ENCODE results near the gene CHM. TPM values are rescaled to one million over a fixed set of nuclear protein-coding genes. Genes with fewer than 3 reads are reported as not detected.
"Not testable (repeated sequence)": the region's sequence is repeated elsewhere in the genome, so short reads cannot be mapped to it uniquely, and the experiment has no call there.

Gene CHM
- total and polyA plus RNA-seq, 2 experiments from 2014 or later = 19.0 to 19.1 TPM

GRCh38 chrX:86016139-86016538 is 31.2 kb downstream of the CHM start (continued):
- TF ChIP-seq ZNF462 (CRISPR knock-in tag; IDR thresholded peaks at IDR 0.05) = no peak

- Mint-ChIP-seq H3K36me3 (ENCODE audit: low read depth) (peaks cover 18% of the 10 kb centered on the region; the same call in 2 of the 3 replicates), H3K27ac (peak overlapping the region; percentile 60; the same call in 1 of the 2 replicates), H3K4me1 (peaks cover 34% of the 10 kb centered on the region)
- not testable (repeated sequence) for H3K9me3 Mint-ChIP-seq; ATAC-seq; H3K4me3 ChIP-seq; H3F3A ChIP-seq (replicated peaks; ENCODE audit: low read depth); H3K36me3 ChIP-seq (ENCODE audit: insufficient read depth); H4K20me1 ChIP-seq (replicated peaks; ENCODE audit: insufficient read depth); H3K27me3 Mint-ChIP-seq (ENCODE audit: insufficient read depth, low read depth, poor library complexity); H3K27me3 ChIP-seq (ENCODE audit: insufficient read depth); H3K9me2 ChIP-seq (ENCODE audit: insufficient read depth); H3K4me3 Mint-ChIP-seq; H2AFZ ChIP-seq; DNase-seq (ENCODE audit: low spot score)
- peak overlapping the region; percentile 49 for H3K4me2 ChIP-seq
- peaks cover 39% of the 10 kb centered on the region for H3K79me2 ChIP-seq (replicated peaks; ENCODE audit: insufficient read depth)
- H3K4me1 ChIP-seq (ENCODE audit: insufficient read depth) = peaks cover 29% of the 10 kb centered on the region
- H3K27ac ChIP-seq (ENCODE audit: low read depth) = peak overlapping the region; percentile 83
Observed at GRCh38 chrX:86014959-86015358, 32.4 kb downstream of the CHM start.

GRCh38 chrX:86014421-86014820 is 32.9 kb downstream of the CHM start:
- Histone ChIP-seq H3K79me2 (replicated peaks; ENCODE audit: insufficient read depth) (peaks cover 41% of the 10 kb centered on the region), H3K27ac (ENCODE audit: low read depth) (peak overlapping the region; percentile 83), H2AFZ (no peak overlapping the region), H3F3A (replicated peaks; ENCODE audit: low read depth) (no peaks in the 10 kb centered on the region), H3K4me2 (peak overlapping the region; percentile 49), H3K27me3 (ENCODE audit: insufficient read depth) (no peaks in the 10 kb centered on the region), H3K9me2 (ENCODE audit: insufficient read depth) (no peaks in the 10 kb centered on the region), H3K4me1 (ENCODE audit: insufficient read depth) (peaks cover 29% of the 10 kb centered on the region), H4K20me1 (replicated peaks; ENCODE audit: insufficient read depth) (no peaks in the 10 kb centered on the region), H3K36me3 (ENCODE audit: insufficient read depth) (no peaks in the 10 kb centered on the region), H3K4me3 (no peak overlapping the region)
- no peak for DNase-seq (ENCODE audit: low spot score)
- no peak for ATAC-seq
- Mint-ChIP-seq H3K4me3 (no peak overlapping the region; the same call in 2 of the 3 replicates), H3K36me3 (ENCODE audit: low read depth) (peaks cover 20% of the 10 kb centered on the region; the same call in 2 of the 3 replicates), H3K27me3 (ENCODE audit: insufficient read depth, low read depth, poor library complexity) (peaks cover 3% of the 10 kb centered on the region), H3K4me1 (peaks cover 34% of the 10 kb centered on the region), H3K27ac (peak overlapping the region; percentile 86), H3K9me3 (no peaks in the 10 kb centered on the region)
- TF ChIP-seq EZH2phosphoT487 (IDR thresholded peaks at IDR 0.05; ENCODE audit: unreplicated experiment) (no peak), ZNF114 (CRISPR knock-in tag; IDR thresholded peaks at IDR 0.05) (no peak), ZNF331 (CRISPR knock-in tag; IDR thresholded peaks at IDR 0.05; ENCODE audit: low read depth) (no peak), EZH2 (IDR thresholded peaks at IDR 0.05; ENCODE audit: low read depth, unreplicated experiment) (no peak), CREB1 (CRISPR knock-in tag; IDR thresholded peaks at IDR 0.05; ENCODE audit: low read depth) (no peak)
